Stimulated activated CD8-positive, alpha-beta memory T cell treated with anti-CD3 and anti-CD28 coated beads, Interleukin-4, amount 100 ng/mL, for 24 hours (primary cell): ENCODE data around the gene DNTTIP2.
"Not testable (repeated sequence)": the region's sequence is repeated elsewhere in the genome, so short reads cannot be mapped to it uniquely, and the experiment has no call there.

Source experiments
- DNase-seq: peaks from one replicate; pipeline ENCODE4 v3.0.0-alpha.2; 2020; ENCODE audit warnings: low read depth

Gene DNTTIP2

GRCh38 chr1:93878889-93879586 is at the start of gene DNTTIP2:
DNTTIP2 (minus strand) TSS chr1:93879206; CDS start chr1:93879148, 58 bp downstream.
- peak; percentile 84 for DNase-seq

GRCh38 chr1:93925206-93925605 is 46.2 kb upstream of the DNTTIP2 start:
- DNase-seq = no peak

- DNase-seq = no peak
Measured at GRCh38 chr1:93919780-93920179, 40.8 kb upstream of the DNTTIP2 start.

GRCh38 chr1:93917302-93917701 is 38.3 kb upstream of the DNTTIP2 start:
- no peak for DNase-seq

- not testable (repeated sequence) for DNase-seq
Measured at GRCh38 chr1:93910880-93911279, 31.9 kb upstream of the DNTTIP2 start.

GRCh38 chr1:93910305-93910704 is 31.3 kb upstream of the DNTTIP2 start:
- DNase-seq = no peak

- peak; percentile 91 for DNase-seq
Measured at GRCh38 chr1:93909146-93910050, 30.4 kb upstream of the DNTTIP2 start, which contains the start of gene GCLM. GCLM (minus strand) TSS chr1:93909430; CDS start chr1:93909163, 267 bp downstream.

GRCh38 chr1:93908394-93909145 is 29.6 kb upstream of the DNTTIP2 start:
- peak; percentile 30 for DNase-seq

- DNase-seq = no peak
Measured at GRCh38 chr1:93907718-93908117, 28.7 kb upstream of the DNTTIP2 start.

GRCh38 chr1:93906480-93906879 is 27.5 kb upstream of the DNTTIP2 start:
- no peak for DNase-seq

GRCh38 chr1:93905734-93906133 is 26.7 kb upstream of the DNTTIP2 start:
- DNase-seq = no peak

- no peak for DNase-seq
Measured at GRCh38 chr1:93905051-93905450, 26.0 kb upstream of the DNTTIP2 start.

- no peak for DNase-seq
Measured at GRCh38 chr1:93904228-93904627, 25.2 kb upstream of the DNTTIP2 start.

- no peak for DNase-seq
Measured at GRCh38 chr1:93900723-93901504, 21.9 kb upstream of the DNTTIP2 start.

GRCh38 chr1:93899543-93900207 is 20.7 kb upstream of the DNTTIP2 start:
- no peak for DNase-seq

GRCh38 chr1:93888900-93889299 is 9.9 kb upstream of the DNTTIP2 start:
- no peak for DNase-seq

- no peak for DNase-seq
Measured at GRCh38 chr1:93882269-93882668, 3.3 kb upstream of the DNTTIP2 start.

GRCh38 chr1:93880731-93881130 is 1.7 kb upstream of the DNTTIP2 start:
- DNase-seq = no peak

- peak; percentile 55 for DNase-seq
Measured at GRCh38 chr1:93878501-93878888, 511 bp downstream of the DNTTIP2 start.

GRCh38 chr1:93877529-93877928 is 1.5 kb downstream of the DNTTIP2 start:
- no peak for DNase-seq

GRCh38 chr1:93876244-93876643 is 2.8 kb downstream of the DNTTIP2 start:
- DNase-seq = no peak
